HG02840 (cell line): ENCODE results near the gene MXRA7.
"Not testable (repeated sequence)": the region's sequence is repeated elsewhere in the genome, so short reads cannot be mapped to it uniquely, and the experiment has no call there.

Experiments
- ATAC-seq: cut with Tn5 transposase; IDR thresholded peaks from one replicate; pipeline ENCODE4 v1.9.1; 2021; ENCODE audit warnings: mild to moderate bottlenecking, moderate library complexity, moderate number of reproducible peaks; ENCODE audit not compliant: unreplicated experiment, low FRiP score

The MXRA7 gene

DNA sequence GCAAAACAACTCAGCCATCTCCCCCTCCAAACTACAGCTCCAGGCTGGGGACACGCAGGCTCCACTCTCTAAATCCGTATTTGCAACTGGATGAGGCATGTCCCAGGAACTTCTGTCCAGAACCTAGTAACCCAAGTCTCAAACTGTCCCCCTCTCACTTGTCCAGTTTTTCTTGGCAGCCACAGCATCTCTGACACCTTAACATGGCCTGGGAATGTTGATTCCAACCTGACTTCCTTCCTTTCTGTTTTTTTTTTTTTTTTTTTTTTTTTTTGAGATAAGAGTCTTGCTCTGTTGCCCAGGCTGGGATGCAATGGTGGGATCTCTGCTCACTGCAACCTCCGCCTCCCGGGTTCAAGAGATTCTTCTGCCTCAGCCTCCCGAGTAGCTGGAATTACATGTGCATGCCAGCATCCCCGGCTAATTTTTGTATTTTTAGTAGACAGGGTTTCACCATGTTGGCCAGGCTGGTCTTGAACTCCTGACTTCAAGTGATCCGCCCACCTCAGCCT is 12.2 kb downstream of the MXRA7 start:
- ATAC-seq: not testable (repeated sequence)

DNA sequence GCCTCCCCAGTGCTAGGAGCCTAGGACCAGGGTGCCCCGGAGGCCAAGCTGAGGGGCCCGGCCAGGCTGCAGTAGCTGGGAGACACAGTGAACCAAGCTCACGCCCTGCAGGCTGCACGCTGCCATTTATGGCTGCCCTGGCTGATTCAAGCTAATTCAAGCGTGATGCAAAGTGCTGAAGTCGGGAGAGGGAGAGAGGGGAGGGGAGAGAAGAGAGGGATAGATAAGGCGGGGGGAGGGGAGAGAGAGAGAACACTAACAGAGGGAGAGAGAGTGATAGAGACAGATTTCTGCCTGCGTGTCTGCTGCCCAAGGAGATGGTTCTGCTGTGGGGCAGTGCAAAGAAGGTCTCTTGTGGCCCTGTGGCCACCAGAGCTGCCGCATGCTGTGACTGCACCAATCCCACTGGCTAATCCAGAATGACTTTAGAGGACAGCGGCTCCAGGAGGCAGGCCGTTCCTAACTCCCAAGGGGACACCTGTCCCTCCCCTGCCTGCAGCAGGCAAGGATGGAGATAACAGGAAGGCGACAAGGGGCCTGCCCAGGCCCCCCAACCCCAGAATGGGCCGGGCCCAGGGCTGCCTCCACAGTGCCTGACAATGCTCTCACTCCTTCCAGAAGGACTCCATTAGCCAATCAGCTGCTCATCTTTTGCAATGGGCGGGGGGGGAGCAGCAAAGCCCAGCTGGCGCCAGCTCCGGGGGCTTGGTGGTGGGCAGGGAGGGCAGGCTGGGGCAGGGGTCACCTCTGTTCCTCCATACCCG is 12.9 kb downstream of the MXRA7 start:
- ATAC-seq: no peak

DNA sequence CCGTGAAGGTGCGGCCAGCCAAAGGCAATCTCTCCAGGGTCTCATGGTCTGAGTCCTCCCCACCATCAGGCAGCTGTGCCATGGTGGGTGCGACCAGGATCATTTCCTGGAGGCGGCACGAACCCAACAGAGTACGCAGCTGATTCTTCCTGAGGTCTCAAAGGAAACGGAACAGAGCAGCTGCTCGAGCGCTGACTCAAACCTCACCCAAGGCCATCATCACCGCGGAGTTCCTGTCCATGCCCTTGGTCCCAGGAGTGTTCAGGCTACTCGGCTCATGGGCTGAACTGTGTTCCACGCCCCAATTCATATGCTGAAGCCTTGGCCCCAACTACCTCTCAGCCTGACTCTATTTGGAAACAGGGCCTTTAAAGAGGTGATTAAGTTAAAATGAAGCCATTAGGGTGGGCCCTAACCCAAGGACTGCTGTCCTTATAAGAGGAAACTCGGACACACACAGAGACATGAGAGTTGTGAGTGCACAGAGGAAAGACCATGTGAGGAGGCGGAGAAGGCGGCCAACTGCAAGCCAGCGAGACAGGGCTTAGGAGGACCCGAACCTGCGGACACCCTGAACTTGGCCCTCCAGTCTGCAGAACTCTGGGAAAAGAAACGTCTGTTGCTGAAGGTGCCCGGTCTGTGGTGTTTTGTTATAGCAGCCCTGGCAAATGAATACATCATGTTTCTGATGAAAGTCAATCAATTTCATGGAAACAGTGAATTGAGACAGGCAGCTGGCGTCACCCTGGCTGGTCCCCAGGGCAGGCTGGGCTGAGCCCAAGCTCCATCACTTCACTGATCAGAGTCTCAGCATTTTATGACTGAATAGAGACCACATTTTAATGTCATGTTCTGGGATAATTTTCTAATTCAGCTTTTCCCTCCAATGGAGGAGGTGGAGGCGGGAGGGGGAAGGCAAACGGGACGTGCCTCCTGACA is 13.7 kb downstream of the MXRA7 start:
- ATAC-seq: no peak

DNA sequence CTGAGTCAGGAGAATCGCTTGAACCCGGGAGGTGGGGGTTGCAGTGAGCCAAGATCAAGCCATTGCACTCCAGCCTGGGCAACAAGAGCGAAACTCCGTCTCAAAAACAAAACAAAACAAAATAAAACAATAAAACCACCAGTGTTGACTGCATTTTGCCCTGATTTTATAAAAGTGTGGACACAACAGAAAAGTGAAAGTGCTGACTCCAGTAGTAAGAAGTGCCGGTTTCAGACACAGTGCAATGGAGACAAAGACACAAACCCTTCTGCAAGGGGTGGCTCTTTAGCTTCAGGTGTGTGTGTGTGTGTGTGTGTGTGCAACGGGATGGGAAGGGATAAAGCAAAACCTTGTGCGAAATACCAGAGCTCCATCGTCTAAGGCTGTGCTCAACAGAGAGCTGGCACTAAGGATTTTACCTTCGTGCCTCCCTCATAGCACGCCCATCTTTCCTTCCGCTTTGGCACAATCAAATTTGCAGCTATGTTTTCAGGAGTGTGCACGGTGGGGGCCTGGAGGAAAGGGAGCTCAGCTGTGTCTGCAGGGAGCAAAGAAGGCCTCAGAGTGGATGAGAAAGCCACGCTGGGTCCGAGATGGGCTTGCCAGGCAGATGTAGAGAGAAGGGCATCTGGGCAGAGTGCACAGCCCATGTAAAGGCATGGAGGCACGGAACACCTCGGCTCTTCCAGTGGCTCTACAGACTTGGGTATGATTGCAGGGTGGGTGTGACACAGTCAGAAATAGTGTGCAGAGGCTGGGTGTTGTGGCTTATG is 15.5 kb downstream of the MXRA7 start:
- no peak for ATAC-seq

DNA sequence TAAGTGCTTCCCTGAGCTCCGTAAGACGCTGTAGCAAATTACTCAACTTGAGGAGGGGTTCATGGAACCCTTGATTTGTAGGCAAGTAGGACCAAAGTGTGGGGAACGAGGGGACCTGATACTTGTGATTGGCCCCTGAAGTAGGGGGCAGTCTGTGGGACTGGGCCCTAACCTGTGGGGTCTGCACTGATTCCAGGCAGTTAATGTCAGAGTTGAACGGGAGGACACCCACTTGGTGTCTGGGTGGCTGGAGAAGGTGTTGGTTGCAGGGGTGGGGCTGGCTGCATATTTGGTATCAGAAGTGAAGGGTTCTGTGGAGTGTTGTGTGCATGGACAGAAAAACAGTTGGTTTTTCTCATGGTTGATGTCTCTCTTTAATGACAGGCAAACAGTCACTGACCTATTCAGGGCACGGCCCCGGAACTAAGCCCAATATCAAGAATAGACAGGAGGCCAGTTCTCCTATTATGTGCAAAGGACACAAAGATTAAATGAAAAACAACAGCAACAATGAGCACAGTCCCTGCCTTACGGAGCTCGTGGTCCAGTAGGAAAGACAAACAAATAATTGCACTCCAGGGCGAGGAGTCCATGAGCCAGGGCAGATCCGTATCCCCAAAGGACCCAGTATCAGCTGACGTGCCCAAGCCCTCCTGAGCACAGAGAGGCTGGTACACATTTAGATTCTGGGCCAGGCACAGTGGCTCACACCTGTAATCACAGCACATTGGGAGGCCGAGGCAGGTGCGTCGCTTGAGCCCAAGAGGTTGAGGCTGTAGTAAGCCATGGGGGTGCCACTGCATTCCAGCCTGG is 19.2 kb downstream of the MXRA7 start:
- ATAC-seq: no peak

DNA sequence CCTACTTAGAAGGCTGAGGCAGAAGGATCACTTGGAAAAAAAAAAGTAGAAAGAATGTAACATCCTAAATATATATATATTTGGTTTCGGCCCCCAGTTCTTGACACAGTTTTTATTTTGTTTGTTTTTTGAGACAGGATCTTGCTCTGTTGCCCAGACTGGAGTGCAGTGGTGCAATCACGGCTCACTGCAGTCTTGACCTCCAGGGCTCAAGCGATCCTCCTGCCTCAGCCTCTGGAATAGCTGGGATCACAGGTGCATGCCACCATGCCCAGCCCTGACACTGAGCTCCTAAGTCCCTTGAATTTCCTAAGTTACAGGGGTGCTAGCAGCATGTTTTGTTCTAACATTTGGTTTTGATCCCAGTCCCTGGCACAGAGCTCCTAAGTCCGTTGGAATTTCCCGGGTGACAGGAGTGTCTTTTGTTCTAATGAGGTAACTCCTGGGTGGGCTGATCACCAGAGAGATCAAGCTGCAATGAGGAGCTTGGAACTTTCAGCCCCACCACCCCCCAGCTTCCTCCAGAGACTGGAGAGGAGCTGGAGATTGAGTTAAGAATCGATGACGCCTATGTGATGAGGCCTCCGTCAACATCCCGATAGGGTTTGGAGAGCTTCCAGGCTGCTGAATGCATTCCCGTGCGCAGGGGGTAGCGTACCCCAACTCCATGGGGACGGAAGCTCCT is 20.0 kb downstream of the MXRA7 start:
- ATAC-seq: no peak

DNA sequence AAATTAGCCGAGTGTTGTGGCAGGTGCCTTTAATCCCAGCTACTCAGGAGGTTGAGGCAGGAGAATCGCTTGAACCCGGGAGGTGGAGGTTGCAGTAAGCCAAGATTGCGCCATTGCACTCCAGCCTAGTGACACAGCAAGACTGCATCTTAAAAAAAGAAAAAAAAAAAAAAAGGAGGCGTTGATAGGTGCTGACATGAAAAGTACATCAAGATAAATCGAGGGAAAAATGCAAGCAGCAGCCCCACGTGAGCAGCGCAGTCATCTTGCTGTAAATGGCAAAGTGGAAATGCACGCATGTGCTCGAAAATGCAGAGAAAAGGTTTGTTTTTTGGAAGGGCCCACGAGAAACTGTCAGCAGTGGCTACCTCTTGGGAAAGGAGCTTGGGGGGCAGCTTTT is 20.9 kb downstream of the MXRA7 start:
- no peak for ATAC-seq

DNA sequence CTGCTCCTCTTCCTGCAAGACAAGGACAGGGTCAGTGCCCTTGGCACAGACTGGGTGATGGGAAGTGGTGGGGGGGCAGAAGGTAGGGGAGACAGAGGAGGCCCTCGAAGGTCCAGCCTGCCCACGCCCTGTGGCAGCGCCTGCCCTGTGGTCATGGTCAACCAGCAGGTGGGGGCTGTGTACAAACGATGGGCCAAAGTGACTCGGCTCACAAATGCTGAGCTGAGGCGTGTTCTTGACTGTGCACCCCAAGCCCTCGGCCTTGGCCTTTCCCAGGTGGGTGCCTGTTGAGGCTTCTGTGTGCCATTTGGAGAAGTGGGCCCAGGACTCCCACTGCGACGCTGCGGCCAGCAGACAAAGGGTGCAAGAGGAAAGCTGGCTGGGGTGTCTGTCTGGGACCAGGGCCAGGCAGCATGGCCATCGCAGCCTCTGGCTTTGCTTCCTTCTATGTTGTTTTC is 22.6 kb downstream of the MXRA7 start:
- ATAC-seq: no peak

DNA sequence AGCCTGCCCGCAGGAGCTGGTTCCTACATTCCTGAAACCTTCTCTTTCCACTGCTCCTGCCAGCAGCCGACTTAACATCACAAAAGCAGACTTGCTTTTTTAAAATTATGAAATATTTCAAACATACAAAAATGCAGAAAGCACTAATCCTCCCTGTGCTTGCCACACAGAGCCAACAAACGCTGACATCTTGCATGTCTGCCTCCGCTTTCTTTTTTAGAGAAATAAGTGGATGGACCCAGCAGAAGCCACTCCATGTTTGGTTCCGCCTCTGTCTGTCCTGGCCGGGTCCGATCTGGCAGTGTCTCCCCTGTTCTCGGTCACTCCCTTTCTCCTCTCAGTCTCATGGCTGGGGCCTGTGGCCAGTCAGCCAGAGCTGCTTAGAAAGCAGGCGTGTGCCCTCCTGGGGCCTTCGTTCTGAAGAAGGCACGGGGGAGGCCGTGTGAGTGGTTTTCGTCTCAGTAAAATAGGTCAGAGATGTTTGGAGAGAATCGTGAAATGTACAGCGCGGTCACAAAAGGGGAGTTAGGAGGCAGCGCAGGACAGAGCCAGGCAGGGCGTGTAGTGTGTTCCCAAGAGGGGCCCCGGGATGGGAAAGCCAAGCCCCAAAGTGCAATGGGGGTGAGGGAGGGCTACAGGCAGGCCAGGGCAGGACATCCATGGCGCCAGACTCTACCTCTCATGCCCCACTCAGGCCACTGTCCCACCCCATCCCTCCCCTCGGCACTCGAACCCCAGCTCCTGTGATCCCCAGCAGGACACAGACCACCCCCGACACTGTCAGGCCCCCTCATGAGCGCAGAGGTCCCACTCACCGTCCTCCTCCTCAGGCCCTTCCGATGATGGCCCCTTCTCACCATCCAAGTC is 23.2 kb downstream of the MXRA7 start:
- ATAC-seq: no peak

DNA sequence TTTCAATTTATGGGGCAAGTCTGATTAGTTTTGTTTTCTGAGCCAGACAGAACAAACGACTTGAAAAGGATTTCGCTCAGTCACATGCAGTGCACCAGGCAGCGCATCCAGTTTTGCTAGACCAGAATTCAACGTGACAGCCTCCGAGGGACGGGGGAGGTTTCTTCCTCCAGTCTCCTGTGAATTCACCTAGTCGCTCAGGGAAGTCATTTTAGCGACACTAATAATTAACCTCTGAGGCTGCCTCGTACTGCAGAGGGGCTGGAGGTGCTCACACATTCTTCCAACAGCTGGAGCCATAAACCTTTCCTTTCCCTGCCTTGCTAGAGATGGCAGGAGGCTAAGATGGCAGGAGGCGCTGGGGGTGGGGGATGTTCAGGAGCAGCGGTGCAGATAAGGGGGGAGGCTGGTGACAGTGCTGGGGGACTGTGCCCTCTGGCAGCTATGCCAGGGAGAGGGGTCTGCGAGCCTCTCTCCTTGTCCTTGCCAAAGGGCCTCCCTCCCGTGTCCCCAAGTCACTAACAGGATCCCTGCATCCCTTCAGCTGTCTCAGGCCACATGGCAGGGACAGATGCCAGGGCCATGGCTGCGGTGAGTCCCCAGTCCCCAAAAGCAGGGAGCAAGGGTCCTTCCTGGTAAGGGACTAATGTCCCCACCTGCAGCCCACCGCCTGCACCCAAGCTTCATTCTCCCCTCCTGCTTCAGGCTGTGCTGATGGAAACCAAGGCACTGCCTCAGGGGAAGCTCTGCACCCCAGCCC is 24.0 kb downstream of the MXRA7 start:
- no peak for ATAC-seq

DNA sequence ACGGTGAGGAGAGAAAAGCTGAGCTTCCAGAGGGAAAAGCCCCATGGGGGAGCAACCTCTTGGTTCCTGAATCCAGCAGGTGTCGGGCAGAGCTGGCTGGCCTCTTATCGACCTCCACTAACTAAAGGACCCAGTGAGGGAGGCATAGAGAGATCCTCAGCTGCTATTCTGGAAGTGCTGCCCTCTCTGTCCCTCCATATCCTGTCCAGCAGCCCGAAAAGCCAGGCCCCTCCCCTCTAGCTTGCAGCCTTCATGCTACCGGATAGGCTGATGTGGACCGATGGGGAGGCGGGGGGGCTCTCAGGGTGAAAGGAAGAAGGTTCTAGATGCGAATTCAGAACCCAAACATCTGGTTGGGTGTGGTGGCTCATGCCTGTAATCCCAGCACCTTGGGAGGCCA is 24.9 kb downstream of the MXRA7 start:
- no peak for ATAC-seq

DNA sequence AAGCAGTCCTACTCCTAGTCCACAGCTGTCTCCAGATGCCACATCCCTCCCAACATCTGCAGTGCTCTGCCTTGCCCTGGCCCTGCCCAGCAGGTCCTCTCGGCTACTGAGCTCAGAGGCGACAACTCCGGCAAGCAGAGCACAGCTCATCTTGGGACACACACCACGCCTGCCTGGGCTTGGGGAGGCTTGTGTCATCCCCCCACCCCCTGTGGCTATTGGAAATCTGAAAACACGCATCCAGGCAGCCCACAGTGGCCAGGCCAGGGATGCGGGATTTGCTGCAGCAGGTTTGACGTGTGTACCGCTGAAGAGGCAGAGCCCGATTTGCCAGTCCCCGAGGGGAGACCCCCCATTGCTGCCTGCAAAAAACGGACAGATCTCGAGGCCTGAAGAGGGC is 25.4 kb downstream of the MXRA7 start:
- ATAC-seq: no peak

DNA sequence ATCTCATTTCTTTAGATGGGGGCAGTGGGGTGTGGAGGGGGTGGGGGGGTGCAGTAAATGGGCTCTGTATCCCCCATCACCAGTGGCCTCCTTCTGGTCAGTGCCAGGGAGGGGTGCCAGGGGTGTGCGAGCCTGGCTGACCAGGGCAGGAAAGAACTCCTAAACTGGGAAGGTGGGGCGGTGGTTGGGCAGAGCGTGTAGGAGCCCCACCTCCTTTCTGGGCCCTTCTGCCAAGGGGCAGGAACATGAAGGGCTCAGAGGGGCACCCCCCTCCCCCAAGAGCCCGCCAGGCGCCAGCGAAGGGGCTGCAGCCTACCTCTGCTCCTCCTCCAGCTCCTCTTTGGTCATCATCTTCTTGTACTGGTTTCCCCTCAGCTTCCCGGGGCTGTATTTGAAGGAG is 26.0 kb downstream of the MXRA7 start:
- no peak for ATAC-seq

DNA sequence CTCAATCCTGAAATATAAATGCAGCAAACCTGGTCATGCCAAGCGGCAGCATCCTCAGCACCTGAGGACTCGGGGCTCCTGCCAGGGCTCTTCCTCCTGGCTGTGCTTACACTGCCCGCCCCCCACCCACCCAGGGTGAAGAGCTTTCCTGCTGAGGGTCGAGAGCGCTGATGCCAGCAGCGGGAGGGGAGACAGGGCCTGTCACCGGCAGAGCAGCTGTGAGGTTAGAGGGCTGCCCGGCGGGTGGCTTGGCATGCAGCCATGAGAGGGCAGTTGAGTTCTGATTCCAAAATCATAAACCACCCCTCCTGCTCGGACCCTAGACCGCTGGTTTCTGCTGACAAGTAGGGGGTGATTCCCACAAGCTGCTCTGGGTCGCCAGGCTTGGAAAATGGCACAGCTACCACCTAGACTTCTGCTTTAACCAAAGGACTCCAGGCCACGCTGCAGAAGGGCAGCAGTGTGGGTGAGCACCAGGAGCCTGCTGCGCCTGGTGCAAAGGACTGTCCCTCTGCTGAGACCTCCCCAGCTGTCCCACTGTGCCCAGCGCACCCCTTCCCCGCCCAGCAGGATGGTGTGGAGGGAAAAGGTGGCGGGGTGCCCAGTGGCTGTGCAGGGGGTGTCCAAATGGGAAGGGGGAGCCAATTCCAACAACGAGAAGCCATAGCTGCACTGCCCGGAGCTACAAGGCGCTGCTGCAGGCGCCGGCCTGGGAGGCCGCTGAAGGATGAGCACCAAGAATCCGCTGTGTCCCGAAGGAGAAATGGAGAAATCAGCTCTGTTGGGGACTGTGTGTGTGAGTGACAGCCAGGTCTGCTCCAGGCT is 26.6 kb downstream of the MXRA7 start:
- no peak for ATAC-seq

DNA sequence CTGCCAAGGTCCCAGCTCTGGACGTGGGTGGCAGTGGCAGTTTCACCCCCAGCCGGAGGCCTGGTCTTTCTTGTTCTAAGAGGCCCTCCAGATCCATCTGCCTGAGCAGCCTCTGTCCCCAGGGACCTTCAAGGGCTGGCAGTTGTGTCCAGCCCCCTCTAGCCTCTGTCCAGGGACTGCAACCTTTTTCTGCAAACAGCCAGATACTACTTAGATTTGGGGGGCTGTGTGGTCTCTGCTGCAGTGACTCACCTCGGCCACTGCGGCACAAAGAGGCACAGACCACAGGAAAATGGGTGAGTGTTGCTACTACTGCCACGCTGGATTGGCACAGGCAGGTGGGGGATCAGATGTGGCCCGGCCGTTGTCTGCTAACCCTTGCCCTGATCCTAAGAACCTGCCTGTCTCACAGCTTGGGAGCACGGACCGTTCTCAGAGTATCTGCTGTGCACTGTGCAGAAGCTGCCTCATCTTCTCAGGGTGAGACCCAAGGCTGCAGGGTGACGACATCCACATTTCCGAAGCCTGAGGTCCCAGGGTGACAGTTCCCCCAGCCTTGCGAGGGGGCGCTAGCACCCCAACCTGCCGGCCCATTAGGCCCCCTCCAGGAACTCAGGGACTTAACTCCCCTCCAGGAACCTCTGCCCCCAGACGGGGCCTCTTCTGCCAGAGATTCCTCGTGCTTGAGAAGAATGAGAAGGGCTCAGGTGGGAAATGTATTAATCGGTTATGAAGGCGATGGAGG is 27.6 kb downstream of the MXRA7 start:
- ATAC-seq: no peak

DNA sequence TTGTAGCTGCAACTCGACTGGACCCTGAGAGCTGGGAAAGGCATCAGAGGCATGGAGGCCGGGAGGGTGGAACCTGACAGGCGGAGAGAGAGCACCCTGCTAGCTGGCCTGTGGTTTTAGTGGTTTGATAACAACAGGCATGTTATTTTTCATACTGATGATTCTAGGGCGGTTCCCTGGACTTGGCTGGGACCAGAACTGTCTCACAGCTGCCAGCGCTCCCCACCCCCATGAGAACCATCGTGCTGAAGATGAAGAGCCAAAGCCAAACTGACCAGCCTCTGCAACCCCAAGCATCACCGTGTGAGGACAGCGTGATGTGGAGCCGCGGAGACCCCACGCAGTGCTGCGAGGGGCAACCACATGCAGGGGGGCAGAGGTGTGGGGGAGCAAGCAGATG is 28.5 kb downstream of the MXRA7 start:
- ATAC-seq: no peak
